Erythroblast (primary cell): ENCODE data around the gene LENG8.
"Not testable (repeated sequence)": the region's sequence is repeated elsewhere in the genome, so short reads cannot be mapped to it uniquely, and the experiment has no call there.

ENCODE experiments used
- DNase-seq, 2 experiments: peaks; one replicate each; lab custom pipeline; 2025; lab: John Stamatoyannopoulos, UW
- GATA1 ChIP-seq: IDR thresholded peaks from 2 replicates; pipeline ENCODE4 v1.6.1; 2011; ENCODE audit warnings: low read depth, mild to moderate bottlenecking, control low read depth, low read length, moderate library complexity
- POLR2A ChIP-seq: IDR thresholded peaks from 2 replicates; pipeline ENCODE4 v1.6.1; 2011; ENCODE audit warnings: mild to moderate bottlenecking, low read length

Gene LENG8

GRCh38 chr19:54481326-54481930 is 32.4 kb downstream of the LENG8 start:
- peak; percentile 31 to 65 for DNase-seq

DNA sequence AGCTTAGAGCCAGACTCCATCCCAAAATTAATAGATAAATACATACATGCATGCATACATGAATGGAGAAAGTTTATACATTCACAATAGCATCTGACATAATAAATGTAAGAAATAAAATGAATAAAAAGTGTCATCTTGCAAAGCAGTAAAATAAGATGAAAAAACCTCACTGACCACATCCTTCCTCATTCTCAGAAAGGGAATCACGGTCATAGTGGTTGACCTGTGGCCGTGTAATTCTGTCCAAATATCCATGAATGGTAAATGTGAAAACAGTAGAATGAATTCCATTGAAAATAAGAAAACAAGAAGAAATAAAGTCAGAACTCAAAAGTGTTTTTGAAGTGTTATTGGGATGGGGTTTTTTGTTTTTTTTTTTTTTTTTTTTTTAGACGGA is 33.9 kb downstream of the LENG8 start:
- DNase-seq = no peak
- no peak for TF ChIP-seq GATA1
- TF ChIP-seq POLR2A = no peak

More at GRCh38 chr19:54481326-54481930, 32.4 kb downstream of the LENG8 start:
- no peak for TF ChIP-seq GATA1
- no peak for TF ChIP-seq POLR2A

- no peak for DNase-seq
- TF ChIP-seq GATA1 (no peak), POLR2A (no peak)
Observed at GRCh38 chr19:54484451-54484850, 35.5 kb downstream of the LENG8 start.

GRCh38 chr19:54485851-54486250 is 36.9 kb downstream of the LENG8 start:
- no peak for DNase-seq
- TF ChIP-seq POLR2A (no peak), GATA1 (no peak)

- DNase-seq = no peak
- TF ChIP-seq GATA1 = no peak
- no peak for TF ChIP-seq POLR2A
Observed at GRCh38 chr19:54489341-54489740, 40.3 kb downstream of the LENG8 start.

DNA sequence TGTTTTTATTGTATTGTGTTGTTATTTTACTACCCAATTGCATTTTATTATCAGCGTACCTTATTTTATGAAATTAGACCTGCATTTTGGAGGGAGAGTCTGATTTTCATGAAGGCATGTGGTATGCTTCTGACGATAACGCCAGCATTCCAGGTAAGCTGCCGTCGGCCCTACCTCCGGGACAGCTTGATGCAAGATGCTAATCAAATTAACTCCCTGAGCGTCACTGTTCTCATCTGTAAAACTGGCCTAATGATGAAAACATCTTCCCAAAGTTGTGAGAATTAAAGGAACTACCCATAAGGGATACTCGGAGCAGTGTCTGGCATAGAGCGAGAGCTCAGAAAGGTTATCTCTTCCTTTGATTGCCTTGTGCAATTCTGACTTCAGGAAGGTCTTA is 40.8 kb downstream of the LENG8 start:
- DNase-seq = no peak
- TF ChIP-seq POLR2A = no peak
- no peak for TF ChIP-seq GATA1

DNA sequence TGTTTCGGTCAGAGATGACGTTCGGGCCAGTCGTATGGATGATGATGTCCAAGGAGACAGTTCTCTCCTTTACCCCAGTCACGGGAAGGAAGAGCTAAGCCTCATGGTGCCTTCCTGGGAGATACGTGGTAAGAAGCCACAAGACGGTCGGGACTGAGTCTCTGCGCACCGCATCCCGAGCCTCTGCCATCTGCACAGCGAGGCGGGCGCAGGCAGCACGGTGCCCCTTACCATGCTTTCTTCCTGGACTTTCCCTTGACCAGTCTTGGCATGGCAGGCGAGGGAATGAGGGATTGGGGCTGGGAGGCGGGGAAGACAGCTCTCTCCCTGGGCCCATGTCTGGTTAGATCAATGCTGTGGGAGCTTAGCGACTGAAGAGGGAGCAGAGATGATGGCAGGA is 43.6 kb downstream of the LENG8 start:
- TF ChIP-seq POLR2A = no peak
- TF ChIP-seq GATA1 = no peak
- no peak for DNase-seq

DNA sequence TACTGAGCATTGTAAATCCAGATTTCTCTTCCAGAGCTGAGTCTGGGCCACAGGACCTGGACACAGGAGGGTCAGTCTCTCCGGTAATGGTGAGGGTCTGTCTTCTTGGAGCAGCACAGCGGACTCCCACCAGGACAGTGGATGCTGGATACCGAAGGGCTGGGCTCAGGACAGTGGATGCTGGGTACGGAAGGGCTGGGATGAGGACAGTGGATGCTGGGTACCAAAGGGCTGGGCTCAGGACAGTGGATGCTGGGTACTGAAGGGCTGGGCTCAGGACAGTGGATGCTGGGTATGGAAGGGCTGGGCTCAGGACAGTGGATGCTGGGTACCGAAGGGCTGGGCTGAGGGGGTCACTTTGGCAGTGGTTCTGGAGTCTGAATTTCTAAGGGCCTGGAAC is 44.1 kb downstream of the LENG8 start:
- not testable (repeated sequence) for DNase-seq

DNA sequence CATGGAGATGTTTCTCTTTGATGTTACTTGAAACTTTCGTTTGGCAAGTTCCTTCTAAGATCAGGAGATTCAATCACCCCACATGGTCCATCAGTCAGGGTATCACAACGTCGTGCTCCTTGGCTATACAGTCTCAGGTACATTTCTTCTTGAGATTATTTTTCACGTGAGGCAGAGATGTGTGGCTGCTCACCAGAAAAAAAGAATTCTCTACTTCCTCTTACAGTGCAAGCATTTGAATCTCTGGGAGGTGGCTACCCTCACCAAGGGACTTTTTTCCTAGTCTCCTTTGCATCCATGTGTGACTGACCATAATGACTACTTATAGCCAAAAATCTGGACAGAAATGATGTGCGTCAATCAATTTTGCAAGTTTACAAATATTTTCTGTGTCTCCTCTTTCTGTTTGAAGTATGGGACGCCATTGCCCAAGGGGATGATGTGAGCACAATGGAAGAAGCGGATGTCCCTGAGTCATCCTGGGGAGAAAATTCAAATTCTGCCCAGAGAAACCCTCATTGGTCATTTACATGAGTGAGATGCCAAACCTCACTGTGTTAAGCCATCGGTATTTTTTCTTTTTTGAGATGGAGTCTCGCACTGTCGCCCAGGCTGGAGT is 45.1 kb downstream of the LENG8 start:
- no peak for DNase-seq
- TF ChIP-seq POLR2A = no peak
- no peak for TF ChIP-seq GATA1

DNA sequence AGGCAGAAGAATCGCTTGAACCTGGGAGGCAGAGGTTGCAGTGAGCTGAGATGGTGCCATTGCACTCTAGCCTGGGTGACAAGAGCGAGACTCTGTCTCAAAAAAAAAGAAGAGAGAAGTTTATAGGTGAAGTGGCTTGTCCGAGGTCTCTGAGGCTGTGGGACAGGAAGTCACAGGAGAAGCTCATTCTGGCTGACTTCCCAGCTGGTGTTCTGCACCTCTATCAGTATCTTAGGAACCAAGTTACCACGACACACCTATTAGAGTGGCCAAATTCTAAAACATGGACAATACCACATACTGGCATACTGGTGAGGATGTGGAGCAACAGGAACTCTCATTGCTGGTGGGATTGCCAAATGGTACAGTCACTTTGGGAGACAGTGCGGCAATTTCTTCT is 46.3 kb downstream of the LENG8 start:
- not testable (repeated sequence) for DNase-seq

GRCh38 chr19:54497747-54498450 is 48.9 kb downstream of the LENG8 start:
- DNase-seq = not testable (repeated sequence)

DNA sequence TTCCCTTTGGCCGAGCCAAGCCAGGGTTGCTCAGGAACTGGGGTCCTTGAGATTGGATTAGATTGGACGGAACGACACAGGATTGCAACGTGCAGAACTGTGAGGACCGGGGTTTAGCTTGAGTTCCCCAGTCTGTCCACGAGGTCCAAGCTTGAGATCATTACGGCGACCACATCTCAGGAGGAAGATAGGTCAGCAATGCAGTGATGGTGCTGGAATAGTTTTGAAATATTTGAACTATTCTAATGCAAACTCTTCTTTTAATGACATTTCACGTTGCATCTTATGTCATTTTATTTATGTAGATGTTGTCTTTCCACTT is 49.4 kb downstream of the LENG8 start:
- DNase-seq = not testable (repeated sequence)

DNA sequence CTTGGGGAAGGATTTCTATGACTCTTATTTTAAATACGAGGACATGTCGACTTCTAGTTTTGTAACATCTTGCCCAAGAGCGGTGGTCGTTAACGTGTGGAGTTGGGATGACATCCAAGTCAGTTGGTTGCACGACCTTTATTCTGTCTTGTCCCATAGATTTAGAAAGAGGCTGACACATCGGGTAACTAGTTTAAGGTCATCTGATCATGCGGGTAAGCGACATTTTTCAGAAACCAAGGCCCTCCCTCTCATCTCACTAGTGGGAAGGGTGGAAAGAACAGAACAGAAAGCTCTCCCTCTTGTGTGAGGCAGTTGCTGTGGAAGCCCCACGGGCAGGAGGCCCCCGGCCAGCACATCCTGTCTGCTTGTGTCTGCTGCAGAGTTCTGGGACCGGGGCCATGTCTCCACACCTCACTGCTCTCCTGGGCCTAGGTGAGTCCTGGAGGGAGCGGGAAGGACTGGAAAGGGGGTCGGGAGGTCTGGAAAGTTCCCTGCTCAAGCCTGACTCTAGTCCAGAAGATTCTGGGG is 53.6 kb downstream of the LENG8 start, which contains the start of gene LAIR2:
Gene LAIR2, plus strand, starts transcription at position 314 of the 531 bp plus-strand sequence. Its CDS starts 88 bp downstream, at position 402.
- DNase-seq = no peak
- TF ChIP-seq POLR2A = no peak
- no peak for TF ChIP-seq GATA1

GRCh38 chr19:54505542-54505941 is 56.5 kb downstream of the LENG8 start:
- DNase-seq = not testable (repeated sequence)

DNA sequence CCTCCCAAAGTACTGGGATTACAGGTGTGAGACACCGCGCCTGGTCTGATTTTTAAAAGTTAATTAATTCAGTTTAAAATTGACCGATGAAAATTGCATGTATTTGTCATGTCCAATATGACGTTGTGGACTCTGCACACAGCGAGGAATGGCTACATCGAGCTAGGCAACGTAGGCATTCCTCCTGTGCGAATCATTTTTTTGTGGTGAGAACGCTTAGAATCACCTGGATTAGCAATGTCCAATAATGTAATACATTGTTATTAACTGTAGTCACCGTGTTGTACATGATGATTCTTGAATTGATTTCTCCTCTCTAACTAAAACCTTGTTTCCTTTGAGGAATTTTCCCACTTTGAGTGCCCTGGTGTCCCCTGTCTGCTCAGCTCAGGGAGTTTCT is 57.1 kb downstream of the LENG8 start:
- DNase-seq = no peak
- TF ChIP-seq GATA1 (no peak), POLR2A (no peak)

GRCh38 chr19:54507038-54507717 is 58.2 kb downstream of the LENG8 start:
- DNase-seq = not testable (repeated sequence)
